HL-60/S4 treated with retinoic acid at 250 ng/mL for 4 days and 3 days (cell line): ENCODE results near the gene PCSK6.
"Not testable (repeated sequence)": the region's sequence is repeated elsewhere in the genome, so short reads cannot be mapped to it uniquely, and the experiment has no call there.

ENCODE experiments used
- in situ Hi-C: fragments of 300-500 bp; cut with MboI; formaldehyde crosslinking; loops from 2 replicates; pipeline ENCODE4 v1.7.0; 2022; ENCODE audit warnings: low sequenced_read_pairs

PCSK6 gene

GRCh38 chr15:101366853-101367252 is 122.7 kb downstream of the PCSK6 start:
- in situ Hi-C loops = no loop called here

GRCh38 chr15:101362986-101363566 is 126.4 kb downstream of the PCSK6 start:
- in situ Hi-C loops = no loop called here

GRCh38 chr15:101362359-101362758 is 127.1 kb downstream of the PCSK6 start:
- in situ Hi-C loops = no loop called here

DNA sequence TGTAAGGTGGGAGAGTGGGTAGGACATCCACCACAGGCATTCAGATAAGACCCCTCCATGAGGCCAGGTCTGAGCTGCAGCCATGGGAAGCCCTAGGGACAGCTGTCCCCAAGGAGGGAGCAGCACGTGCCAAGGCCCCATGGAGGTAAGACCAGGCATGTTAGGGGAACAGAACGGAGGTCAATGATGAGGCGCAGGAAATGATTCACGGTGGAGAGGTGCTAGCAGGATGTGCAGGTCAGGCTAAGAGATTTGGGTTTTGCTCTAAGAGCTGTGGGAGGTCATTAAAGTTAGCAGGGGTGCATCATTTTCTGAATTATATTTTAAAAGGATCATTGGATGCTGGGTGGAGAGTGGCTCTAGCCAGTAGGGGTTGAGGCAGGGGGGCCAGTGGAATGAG is 128.1 kb downstream of the PCSK6 start:
- in situ Hi-C loops = no loop called here

- in situ Hi-C loops = no loop called here
Measured at GRCh38 chr15:101359365-101359947, 130.1 kb downstream of the PCSK6 start.

- in situ Hi-C loops = no loop called here
Measured at GRCh38 chr15:101358895-101359294, 130.6 kb downstream of the PCSK6 start.

DNA sequence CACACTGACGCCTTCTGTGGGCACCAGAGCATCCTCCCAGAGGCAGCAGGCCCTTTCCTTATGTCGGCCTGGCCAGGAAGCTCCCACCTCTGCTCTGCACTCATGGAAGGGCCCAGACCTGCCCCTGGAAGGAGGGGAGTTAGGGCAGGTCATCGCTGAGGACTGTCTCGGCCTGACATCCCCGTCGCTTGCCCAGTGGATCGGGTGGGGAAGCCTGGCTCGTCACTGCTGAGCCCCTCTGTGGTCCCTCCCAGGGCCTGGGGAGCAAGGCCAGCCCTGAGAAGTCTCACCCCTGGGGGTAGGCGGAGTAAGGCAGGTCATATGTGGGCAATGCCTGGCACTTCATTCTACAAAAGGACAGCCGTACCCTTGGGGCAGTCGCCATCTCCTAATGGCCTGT is 131.6 kb downstream of the PCSK6 start:
- in situ Hi-C loops = no loop called here

DNA sequence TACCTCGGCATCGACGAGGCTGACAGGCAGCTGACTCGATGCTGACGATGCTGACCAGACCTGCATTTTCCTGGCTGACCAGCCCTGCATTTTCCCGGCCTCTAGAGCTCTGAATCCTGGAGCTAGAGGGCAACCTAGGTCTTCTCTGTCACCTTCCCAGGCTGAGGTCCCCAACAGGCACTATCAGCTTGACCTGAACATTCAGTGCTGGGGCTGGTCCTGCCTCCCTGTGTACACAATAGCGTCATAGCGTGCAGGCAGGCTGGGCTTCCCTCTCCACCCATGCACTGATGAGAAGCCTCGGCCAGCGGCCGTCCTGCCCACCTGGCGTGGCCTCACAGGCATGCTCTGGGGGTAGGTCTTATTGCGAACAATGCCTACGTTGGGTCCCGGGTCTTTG is 132.2 kb downstream of the PCSK6 start:
- in situ Hi-C loops = no loop called here

GRCh38 chr15:101356512-101357172 is 132.9 kb downstream of the PCSK6 start:
- in situ Hi-C loops = not testable (repeated sequence)

GRCh38 chr15:101355678-101356464 is 133.6 kb downstream of the PCSK6 start:
- in situ Hi-C loops = no loop called here

DNA sequence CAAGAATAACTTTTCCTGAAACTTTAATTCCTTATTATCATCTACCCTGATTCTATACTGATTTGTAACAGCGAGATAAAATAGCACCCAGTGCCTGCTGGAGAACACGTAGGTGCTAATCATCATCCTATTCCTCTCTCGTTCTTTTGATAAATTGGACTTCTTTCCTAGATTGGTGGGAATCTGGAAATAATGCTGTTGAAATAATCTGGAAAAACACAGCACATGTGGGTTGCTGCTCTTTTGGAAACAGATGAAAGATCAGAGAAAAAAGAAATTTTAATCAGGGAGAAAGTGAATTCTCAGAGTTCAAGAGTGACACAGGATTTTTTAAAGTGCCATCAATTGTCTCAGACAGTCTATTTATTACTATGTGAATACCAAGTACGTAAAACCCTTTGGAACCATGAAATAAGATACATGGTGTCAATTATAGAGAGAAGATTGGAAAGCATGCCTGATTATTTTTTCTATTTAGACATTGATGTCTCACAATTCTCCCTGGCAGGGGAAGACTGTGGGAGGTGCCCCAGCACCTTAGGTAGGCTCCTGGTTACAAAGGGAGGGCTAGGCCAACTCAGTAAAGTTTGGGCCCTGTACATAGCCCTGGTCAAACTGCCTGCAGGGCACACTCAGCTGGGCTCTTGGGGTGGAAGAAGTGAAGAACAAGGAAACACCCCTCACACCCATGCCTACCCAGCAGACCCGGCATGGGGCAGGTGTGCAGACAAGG is 134.4 kb downstream of the PCSK6 start:
- in situ Hi-C loops = no loop called here

DNA sequence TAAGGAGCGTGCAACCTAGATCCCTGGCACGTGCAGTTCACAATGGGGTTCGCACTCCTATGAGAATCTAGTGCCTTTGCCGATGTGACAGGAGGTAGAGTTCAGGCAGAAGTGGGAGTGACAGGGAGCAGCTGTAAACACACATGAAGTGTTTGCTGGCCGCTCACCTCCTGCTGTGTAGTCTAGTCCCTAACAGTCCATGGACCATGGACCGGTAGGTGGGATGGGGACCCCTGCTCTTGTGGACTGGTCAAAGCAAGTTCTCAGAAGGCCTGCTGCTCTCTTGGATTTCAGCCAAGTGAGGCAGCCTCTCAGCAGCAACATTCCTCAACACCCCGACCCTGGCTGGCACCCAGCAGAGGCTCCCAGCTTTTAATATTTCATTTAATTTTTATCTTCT is 136.3 kb downstream of the PCSK6 start:
- in situ Hi-C loops = no loop called here

- in situ Hi-C loops = no loop called here
Measured at GRCh38 chr15:101351736-101352135, 137.8 kb downstream of the PCSK6 start.

GRCh38 chr15:101349047-101349951 is 140.2 kb downstream of the PCSK6 start:
- in situ Hi-C loops = no loop called here

DNA sequence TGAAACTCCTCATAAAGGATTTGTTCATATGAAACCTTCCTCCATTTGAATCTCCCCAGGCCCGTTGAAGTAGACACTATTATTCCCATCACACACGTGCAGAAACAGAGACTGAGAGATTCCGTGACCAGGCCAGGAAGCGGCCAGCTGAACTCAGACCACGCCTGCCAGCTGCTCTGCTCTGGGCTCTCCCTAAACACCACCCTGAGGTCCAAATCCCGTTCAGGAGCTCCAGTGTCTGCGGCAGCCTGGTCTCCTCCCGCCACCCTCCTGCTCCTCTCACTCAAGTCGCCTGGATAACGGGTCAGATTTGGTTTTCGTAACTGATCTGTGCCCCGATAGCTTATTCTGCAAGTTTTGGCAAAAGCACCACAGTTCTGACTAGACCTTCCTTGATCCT is 140.9 kb downstream of the PCSK6 start:
- in situ Hi-C loops = no loop called here

DNA sequence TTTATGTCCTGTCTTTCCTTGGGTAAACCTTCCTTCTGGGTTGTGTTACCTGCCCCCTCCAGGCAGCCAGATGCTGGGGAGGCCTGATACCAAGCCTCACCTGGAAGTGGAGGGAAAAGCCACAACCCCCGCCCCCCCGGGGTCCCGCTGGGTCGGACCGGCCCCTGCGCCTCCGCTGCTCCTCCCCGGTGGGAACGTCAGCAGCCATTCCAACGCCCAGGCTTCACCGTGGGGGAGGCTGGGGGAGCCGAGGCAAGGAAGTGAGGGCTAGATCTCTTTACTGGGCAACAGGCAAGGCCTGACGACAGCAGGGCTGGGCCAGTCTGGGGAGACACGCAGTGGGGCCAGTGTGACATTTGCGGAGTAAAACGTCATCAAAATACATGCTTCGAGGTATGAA is 141.5 kb downstream of the PCSK6 start:
- in situ Hi-C loops = no loop called here

- in situ Hi-C loops = no loop called here
Measured at GRCh38 chr15:101347454-101347853, 142.1 kb downstream of the PCSK6 start.

GRCh38 chr15:101346928-101347327 is 142.6 kb downstream of the PCSK6 start:
- in situ Hi-C loops = no loop called here

- in situ Hi-C loops = no loop called here
Measured at GRCh38 chr15:101342056-101342455, 147.5 kb downstream of the PCSK6 start.

GRCh38 chr15:101338502-101339057 is 150.9 kb downstream of the PCSK6 start:
- in situ Hi-C loops = no loop called here
